ENCODE measurements around the gene ARID3C. TPM values are rescaled to one million over a fixed set of nuclear protein-coding genes. Genes with fewer than 3 reads are reported as not detected.

ARID3C gene
- polyA plus RNA-seq, 2 of the 4 experiments (the other 2 are of a cell fraction), result 0.09 to 0.12 TPM

DNA sequence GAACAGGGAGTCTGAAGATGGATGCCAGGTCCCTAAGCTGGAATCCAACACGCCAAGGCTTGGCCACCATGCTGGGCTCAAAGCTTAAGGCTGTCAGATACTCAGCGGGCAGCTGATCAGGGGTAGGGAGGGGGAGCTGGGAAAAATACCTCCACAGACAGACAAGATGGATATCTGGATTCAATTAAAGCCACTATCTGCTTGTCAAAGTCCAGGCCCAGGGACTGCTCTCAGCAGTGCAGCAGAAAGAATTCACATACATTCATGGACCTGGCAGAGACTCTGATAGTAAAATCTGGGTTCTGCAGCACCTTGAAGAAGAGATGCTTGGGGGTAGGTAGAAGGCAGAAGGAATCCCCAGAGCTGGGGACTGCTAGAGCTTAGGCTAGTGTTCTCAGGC, 13.7 kb downstream of the ARID3C start:
- no peak for FAIRE-seq
- WGBS (ENCODE audit: missing lambda C conversion rate), result 76% methylated on average over 2 of the region's 2 CpGs
- TF ChIP-seq JUNB (IDR thresholded peaks at IDR 0.05) (no peak), HOXB13 (CRISPR knock-in tag; IDR thresholded peaks at IDR 0.05; ENCODE audit: low read depth) (no peak), CBX8 (IDR thresholded peaks at IDR 0.05) (no peak), BHLHE40 (IDR thresholded peaks at IDR 0.05; ENCODE audit: low read depth, low read length) (no peak), HDAC2 (IDR thresholded peaks at IDR 0.05) (no peak), POLR2AphosphoS2 (conservative IDR thresholded peaks at IDR 0.05; ENCODE audit: low read length) (no peak), POLR2A (IDR thresholded peaks at IDR 0.05; ENCODE audit: low read length) (no peak), FOSL2 (IDR thresholded peaks at IDR 0.05) (no peak), FOSL2 (CRISPR knock-in tag; IDR thresholded peaks at IDR 0.05) (no peak), PHF8 (IDR thresholded peaks at IDR 0.05; ENCODE audit: borderline replicate concordance, low read depth) (no peak)
- TF ChIP-seq, protein P1, sequence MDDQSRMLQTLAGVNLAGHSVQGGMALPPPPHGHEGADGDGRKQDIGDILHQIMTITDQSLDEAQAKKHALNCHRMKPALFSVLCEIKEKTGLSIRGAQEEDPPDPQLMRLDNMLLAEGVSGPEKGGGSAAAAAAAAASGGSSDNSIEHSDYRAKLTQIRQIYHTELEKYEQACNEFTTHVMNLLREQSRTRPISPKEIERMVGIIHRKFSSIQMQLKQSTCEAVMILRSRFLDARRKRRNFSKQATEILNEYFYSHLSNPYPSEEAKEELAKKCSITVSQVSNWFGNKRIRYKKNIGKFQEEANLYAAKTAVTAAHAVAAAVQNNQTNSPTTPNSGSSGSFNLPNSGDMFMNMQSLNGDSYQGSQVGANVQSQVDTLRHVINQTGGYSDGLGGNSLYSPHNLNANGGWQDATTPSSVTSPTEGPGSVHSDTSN (IDR thresholded peaks at IDR 0.05), result no peak
- TF ChIP-seq, protein P2, sequence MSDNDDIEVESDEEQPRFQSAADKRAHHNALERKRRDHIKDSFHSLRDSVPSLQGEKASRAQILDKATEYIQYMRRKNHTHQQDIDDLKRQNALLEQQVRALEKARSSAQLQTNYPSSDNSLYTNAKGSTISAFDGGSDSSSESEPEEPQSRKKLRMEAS (IDR thresholded peaks at IDR 0.05), result no peak
- no peak for DNase-seq (ENCODE audit: low read depth in 1 of 2, low spot score in 1 of 2)
- ChIA-PET POLR2A (no interaction called here), CTCF (interaction anchor here (0.6 to 17.0 kb wide), 11 partner anchors 10 to 738 kb away, joined by 3 to 429 read pairs (median 5); partner anchors contain the start of genes ARID3C, GALT and SIGMAR1)
- no peaks in the 10 kb centered on the region for H3K9me3 ChIP-seq
- no peak overlapping the region for H3K4me3 ChIP-seq
- no peak overlapping the region for H3K4me2 ChIP-seq
- peaks cover 19% of the 10 kb centered on the region; the same call in 2 of the 3 replicates for H3K4me1 ChIP-seq
- no peak for ATAC-seq
- H3K27ac ChIP-seq, result no peak overlapping the region

DNA sequence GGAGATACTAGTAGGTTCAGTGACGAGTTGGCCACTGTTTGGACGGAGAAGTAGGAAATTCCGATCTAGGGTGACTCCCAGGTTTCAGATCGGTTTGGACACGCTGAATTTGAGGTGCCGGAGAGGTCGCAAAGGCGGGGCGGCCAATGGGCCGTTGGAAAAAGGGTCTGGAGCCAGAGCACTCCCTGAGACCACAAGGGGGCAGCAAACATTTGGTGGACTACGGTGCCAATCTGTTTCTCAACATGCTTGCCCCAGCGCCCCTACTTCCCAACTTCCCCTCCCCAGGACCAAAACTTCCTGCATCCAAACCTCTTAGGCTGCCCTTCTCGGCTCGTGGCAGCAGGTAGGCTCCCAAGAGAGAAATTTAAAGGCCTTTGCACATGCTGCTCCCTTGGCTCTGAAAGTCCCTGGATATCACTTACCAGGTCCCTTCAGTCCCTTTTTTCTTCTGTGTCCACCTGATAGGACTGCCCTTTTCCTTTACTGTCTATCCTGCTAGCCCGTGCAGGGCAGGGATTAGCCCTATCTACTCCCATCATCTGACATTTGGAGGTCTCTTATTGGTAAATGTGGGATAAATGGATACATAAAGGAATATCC, 16.0 kb downstream of the ARID3C start:
- Histone ChIP-seq H3K27ac (peak overlapping the region; percentile 91 to 94), H3K4me3 (peak overlapping the region; percentile 75), H3K9me3 (no peaks in the 10 kb centered on the region), H3K4me1 (peaks cover 13% of the 10 kb centered on the region; the same call in 1 of the 3 replicates), H3K4me2 (peak overlapping the region; percentile 96)
- DNase-seq (ENCODE audit: low read depth in 1 of 2, low spot score in 1 of 2) (peak; percentile 80 to 86), ATAC-seq (peak; percentile 80 to 88), FAIRE-seq (no peak)
- under 1% methylated on average over 15 of the region's 15 CpGs for WGBS (ENCODE audit: missing lambda C conversion rate)
- POLR2A ChIA-PET, result interaction anchor here (0.6 to 1.1 kb wide), 4 partner anchors 21 to 232 kb away, joined by 3 to 4 read pairs (median 3); partner anchors contain the start of gene SIGMAR1
- no peak for TF ChIP-seq FOSL2 (IDR thresholded peaks at IDR 0.05)
- no peak for TF ChIP-seq FOSL2 (CRISPR knock-in tag; IDR thresholded peaks at IDR 0.05)
- TF ChIP-seq SMC3 (IDR thresholded peaks at IDR 0.05), result peak; percentile 77
- TF ChIP-seq, protein P3, sequence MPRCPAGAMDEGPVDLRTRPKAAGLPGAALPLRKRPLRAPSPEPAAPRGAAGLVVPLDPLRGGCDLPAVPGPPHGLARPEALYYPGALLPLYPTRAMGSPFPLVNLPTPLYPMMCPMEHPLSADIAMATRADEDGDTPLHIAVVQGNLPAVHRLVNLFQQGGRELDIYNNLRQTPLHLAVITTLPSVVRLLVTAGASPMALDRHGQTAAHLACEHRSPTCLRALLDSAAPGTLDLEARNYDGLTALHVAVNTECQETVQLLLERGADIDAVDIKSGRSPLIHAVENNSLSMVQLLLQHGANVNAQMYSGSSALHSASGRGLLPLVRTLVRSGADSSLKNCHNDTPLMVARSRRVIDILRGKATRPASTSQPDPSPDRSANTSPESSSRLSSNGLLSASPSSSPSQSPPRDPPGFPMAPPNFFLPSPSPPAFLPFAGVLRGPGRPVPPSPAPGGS (IDR thresholded peaks at IDR 0.05), result no peak
- TF ChIP-seq CBX2 (IDR thresholded peaks at IDR 0.05; ENCODE audit: borderline replicate concordance, low read depth), result no peak
- peak; percentile 54 to 58 for TF ChIP-seq RAD21 (conservative IDR thresholded peaks at IDR 0.05 in 1 of 2, IDR thresholded peaks at IDR 0.05 in 1 of 2)
- no peak for TF ChIP-seq CHD4 (IDR thresholded peaks at IDR 0.05; ENCODE audit: borderline replicate concordance)
- TF ChIP-seq, protein P4, sequence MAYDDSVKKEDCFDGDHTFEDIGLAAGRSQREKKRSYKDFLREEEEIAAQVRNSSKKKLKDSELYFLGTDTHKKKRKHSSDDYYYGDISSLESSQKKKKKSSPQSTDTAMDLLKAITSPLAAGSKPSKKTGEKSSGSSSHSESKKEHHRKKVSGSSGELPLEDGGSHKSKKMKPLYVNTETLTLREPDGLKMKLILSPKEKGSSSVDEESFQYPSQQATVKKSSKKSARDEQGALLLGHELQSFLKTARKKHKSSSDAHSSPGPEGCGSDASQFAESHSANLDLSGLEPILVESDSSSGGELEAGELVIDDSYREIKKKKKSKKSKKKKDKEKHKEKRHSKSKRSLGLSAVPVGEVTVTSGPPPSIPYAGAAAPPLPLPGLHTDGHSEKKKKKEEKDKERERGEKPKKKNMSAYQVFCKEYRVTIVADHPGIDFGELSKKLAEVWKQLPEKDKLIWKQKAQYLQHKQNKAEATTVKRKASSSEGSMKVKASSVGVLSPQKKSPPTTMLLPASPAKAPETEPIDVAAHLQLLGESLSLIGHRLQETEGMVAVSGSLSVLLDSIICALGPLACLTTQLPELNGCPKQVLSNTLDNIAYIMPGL (CRISPR knock-in tag; IDR thresholded peaks at IDR 0.05; ENCODE audit: borderline replicate concordance), result no peak
- TF ChIP-seq FOXS1 (CRISPR knock-in tag; IDR thresholded peaks at IDR 0.05), result no peak
- TF ChIP-seq, protein P5, sequence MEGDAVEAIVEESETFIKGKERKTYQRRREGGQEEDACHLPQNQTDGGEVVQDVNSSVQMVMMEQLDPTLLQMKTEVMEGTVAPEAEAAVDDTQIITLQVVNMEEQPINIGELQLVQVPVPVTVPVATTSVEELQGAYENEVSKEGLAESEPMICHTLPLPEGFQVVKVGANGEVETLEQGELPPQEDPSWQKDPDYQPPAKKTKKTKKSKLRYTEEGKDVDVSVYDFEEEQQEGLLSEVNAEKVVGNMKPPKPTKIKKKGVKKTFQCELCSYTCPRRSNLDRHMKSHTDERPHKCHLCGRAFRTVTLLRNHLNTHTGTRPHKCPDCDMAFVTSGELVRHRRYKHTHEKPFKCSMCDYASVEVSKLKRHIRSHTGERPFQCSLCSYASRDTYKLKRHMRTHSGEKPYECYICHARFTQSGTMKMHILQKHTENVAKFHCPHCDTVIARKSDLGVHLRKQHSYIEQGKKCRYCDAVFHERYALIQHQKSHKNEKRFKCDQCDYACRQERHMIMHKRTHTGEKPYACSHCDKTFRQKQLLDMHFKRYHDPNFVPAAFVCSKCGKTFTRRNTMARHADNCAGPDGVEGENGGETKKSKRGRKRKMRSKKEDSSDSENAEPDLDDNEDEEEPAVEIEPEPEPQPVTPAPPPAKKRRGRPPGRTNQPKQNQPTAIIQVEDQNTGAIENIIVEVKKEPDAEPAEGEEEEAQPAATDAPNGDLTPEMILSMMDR (IDR thresholded peaks at IDR 0.05), result peak; percentile 82
- TF ChIP-seq ZC3H11A (IDR thresholded peaks at IDR 0.05), result no peak
- no peak for TF ChIP-seq CHD2 (IDR thresholded peaks at IDR 0.05; ENCODE audit: low read length, partially characterized antibody)
- TF ChIP-seq JUN (IDR thresholded peaks at IDR 0.05), result no peak
- no peak for TF ChIP-seq HOXB13 (CRISPR knock-in tag; IDR thresholded peaks at IDR 0.05; ENCODE audit: low read depth)
- TF ChIP-seq CEBPB (IDR thresholded peaks at IDR 0.05), result peak in 1 of 2 experiments; percentile 58; a peak in 2 of 4 replicates
- TF ChIP-seq, protein P6, sequence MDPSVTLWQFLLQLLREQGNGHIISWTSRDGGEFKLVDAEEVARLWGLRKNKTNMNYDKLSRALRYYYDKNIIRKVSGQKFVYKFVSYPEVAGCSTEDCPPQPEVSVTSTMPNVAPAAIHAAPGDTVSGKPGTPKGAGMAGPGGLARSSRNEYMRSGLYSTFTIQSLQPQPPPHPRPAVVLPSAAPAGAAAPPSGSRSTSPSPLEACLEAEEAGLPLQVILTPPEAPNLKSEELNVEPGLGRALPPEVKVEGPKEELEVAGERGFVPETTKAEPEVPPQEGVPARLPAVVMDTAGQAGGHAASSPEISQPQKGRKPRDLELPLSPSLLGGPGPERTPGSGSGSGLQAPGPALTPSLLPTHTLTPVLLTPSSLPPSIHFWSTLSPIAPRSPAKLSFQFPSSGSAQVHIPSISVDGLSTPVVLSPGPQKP (IDR thresholded peaks at IDR 0.05; ENCODE audit: low read depth, low read length), result no peak
- TF ChIP-seq TFCP2L1 (CRISPR knock-in tag; IDR thresholded peaks at IDR 0.05), result no peak
- TF ChIP-seq ESRRA (IDR thresholded peaks at IDR 0.05; ENCODE audit: borderline replicate concordance, low read length), result no peak
- TF ChIP-seq HOXB5 (CRISPR knock-in tag; IDR thresholded peaks at IDR 0.05), result no peak
- CTCF ChIA-PET, result interaction anchor here (0.6 to 17.0 kb wide), 21 partner anchors 9 to 209 kb away, joined by 3 to 429 read pairs (median 5); partner anchors contain the start of genes ARID3C, GALT and SIGMAR1

All from A549 (cell line).